Stimulated activated CD4-positive, alpha-beta T cell treated with anti-CD3 and anti-CD28 coated beads, Interleukin-15, amount 100 ng/mL, for 24 hours (primary cell): ENCODE results near the gene DUSP2.
"Not testable (repeated sequence)": the region's sequence is repeated elsewhere in the genome, so short reads cannot be mapped to it uniquely, and the experiment has no call there.

Experiments
- DNase-seq: peaks from one replicate; pipeline ENCODE4 v3.0.0-alpha.2; 2020

Gene DUSP2

GRCh38 chr2:96161898-96162297 is 16.7 kb upstream of the DUSP2 start:
- peak; percentile 31 for DNase-seq

GRCh38 chr2:96160366-96160765 is 15.1 kb upstream of the DUSP2 start:
- not testable (repeated sequence) for DNase-seq

DNA sequence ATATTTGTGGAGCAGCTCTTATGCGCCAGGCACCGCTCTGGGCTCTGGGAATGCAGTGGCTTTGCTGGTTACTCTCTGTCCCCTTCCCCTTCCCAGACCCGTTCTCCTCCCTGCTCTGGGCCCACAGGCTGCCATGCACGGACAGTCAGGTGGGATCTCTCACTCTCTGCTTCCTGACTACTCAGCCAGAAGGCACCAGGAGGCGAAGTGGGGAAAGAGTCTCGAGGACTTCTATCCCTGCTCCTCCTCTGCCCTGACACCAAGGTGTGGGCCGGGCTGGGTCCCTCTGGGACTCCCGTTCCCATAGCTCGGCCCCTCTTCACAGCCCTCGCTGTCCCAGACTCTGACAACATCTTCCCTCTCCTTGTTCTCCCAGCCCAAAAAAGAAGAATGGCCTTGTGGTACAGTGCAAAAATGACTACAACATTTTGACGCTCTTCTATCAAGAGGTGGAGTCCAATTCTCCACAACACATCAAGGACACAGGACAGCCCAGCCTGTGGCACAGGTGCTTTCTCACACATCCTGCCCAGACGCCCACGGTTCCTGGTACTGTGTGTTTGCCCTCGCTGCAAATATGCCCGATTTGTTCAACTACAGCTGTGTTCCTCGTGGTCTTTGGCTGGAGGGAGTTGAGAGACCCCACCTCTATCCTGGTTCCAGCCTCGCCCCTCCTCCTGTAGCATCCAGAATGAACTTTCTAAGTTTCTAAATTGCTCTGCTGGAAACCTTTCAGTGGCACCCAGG is 14.0 kb upstream of the DUSP2 start:
- peak; percentile 77 for DNase-seq

- DNase-seq = no peak
Observed at GRCh38 chr2:96158554-96158940, 13.3 kb upstream of the DUSP2 start.

GRCh38 chr2:96157649-96158553 is 12.7 kb upstream of the DUSP2 start:
- peak; percentile 99 for DNase-seq

- DNase-seq = peak; percentile 45
Observed at GRCh38 chr2:96156926-96157648, 11.8 kb upstream of the DUSP2 start.

GRCh38 chr2:96156011-96156820 is 11.0 kb upstream of the DUSP2 start:
- DNase-seq = peak; percentile 75

GRCh38 chr2:96154506-96155380 is 9.5 kb upstream of the DUSP2 start:
- no peak for DNase-seq

- no peak for DNase-seq
Observed at GRCh38 chr2:96153991-96154431, 8.8 kb upstream of the DUSP2 start.

GRCh38 chr2:96153291-96153713 is 8.1 kb upstream of the DUSP2 start:
- no peak for DNase-seq

GRCh38 chr2:96152304-96153161 is 7.3 kb upstream of the DUSP2 start:
- no peak for DNase-seq

- no peak for DNase-seq
Observed at GRCh38 chr2:96151595-96152303, 6.5 kb upstream of the DUSP2 start.

GRCh38 chr2:96150791-96151594 is 5.8 kb upstream of the DUSP2 start:
- no peak for DNase-seq

GRCh38 chr2:96150007-96150640 is 4.9 kb upstream of the DUSP2 start:
- no peak for DNase-seq

DNA sequence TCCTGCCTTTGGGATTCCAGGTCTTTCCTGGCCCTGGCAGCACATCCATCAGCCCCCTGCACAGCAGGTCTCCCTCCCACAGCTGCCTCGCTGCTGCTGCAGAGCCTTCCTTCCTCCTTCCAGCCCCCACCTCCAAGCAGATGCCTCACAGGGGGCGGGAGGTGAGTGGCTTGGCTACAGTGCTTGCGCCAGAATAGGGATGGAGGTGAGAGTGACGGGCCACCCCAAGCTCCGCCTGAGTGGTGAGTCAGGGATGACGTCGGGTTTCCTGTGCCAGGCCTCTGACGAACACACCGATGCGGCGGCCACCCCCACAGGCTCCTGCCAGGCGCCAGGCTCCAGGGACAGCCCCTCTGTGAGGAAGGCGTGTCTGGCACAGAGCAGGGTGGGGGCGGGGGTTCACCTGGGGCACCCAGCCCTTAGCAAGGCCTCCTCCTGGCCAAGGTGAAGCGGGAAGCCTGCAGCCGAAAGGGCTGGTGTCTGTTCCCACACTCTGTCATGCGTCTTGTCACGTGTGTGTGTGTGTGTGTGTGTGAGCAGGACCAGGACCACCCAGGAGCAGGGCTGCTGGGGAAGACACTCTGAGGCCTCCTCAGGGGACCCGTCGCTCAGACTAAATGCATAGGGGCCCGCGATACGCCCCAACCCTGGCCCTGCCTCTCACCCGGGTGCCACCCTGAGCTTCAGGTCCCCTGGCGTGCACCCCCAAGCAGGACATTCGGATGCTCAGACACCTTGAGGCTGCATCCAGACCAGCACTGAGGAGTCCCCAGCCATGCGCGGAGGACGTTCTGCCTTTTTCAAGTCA is 3.4 kb upstream of the DUSP2 start:
- DNase-seq = peak; percentile 99

DNA sequence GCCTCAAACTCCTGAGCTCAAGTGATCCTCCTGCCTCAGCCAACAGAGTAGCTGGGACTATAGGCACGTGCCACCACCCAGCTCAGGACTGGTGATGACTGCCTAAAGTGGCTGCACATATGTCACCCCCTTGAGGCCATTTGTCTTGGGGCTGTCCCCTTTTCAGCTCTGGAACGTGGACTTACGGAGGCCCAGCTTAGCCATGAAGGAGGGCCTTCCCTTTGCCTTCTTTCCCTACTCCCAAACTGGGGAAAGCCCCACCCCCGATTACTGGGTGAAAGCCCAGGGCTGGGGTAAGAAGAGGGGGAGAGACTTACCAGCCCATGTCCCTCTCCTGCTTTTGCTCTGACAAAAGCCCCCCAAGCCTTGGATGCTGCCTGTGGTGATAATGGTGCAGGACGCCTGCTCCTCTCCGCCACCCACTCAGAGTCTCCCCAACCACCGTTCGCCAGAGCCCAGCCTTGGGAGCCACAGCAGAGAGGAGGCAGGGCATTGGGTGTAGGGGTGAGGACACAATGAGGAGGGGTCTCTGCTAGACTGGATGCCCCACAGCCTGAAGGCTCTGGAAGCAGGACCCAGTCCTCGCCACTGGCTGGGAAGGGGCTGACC is 2.5 kb upstream of the DUSP2 start:
- peak; percentile 51 for DNase-seq
